HEK293 (cell line): ENCODE measurements around the gene LEF1.

Source experiments
- KLF9 ChIP-seq: fragments of 450-650 bp; formaldehyde crosslinking; IDR thresholded peaks from 2 replicates; pipeline ENCODE4 v1.5.1; 2016; ENCODE audit warnings: missing biosample characterization, missing genetic modification characterization, low read depth
- ZNF138 ChIP-seq: fragments of 450-650 bp; formaldehyde crosslinking; IDR thresholded peaks from 2 replicates; pipeline ENCODE4 v1.5.1; 2016; ENCODE audit warnings: missing biosample characterization, missing genetic modification characterization, borderline replicate concordance
- ZNF2 ChIP-seq: fragments of 450-650 bp; formaldehyde crosslinking; IDR thresholded peaks from 2 replicates; pipeline ENCODE4 v1.5.1; 2016; ENCODE audit warnings: missing biosample characterization, missing genetic modification characterization
- ZNF223 ChIP-seq: fragments of 450-650 bp; formaldehyde crosslinking; IDR thresholded peaks from 2 replicates; pipeline ENCODE4 v1.5.1; 2016; ENCODE audit warnings: missing biosample characterization, missing genetic modification characterization
- ZNF335 ChIP-seq: fragments of 450-650 bp; formaldehyde crosslinking; conservative IDR thresholded peaks from 2 replicates; pipeline ENCODE4 v1.5.1; 2016; ENCODE audit warnings: missing biosample characterization, missing genetic modification characterization
- ZNF555 ChIP-seq: fragments of 450-650 bp; formaldehyde crosslinking; conservative IDR thresholded peaks from 2 replicates; pipeline ENCODE4 v1.5.1; 2017; ENCODE audit warnings: missing biosample characterization, mild to moderate bottlenecking, missing genetic modification characterization, inconsistent platforms
- ZNF785 ChIP-seq: fragments of 450-650 bp; formaldehyde crosslinking; IDR thresholded peaks from 2 replicates; pipeline ENCODE4 v1.5.1; 2016; ENCODE audit warnings: missing biosample characterization, missing genetic modification characterization
- TF ChIP-seq, protein P1 (sequence below): fragments of 450-650 bp; formaldehyde crosslinking; IDR thresholded peaks from 2 replicates; pipeline ENCODE4 v1.5.1; 2016; ENCODE audit warnings: missing biosample characterization, missing genetic modification characterization
- TF ChIP-seq, protein P2 (sequence below): fragments of 450-650 bp; formaldehyde crosslinking; IDR thresholded peaks from 2 replicates; pipeline ENCODE4 v1.5.1; 2016; ENCODE audit warnings: missing biosample characterization, missing genetic modification characterization
- TF ChIP-seq, protein P3 (sequence below): fragments of 450-650 bp; formaldehyde crosslinking; IDR thresholded peaks from 2 replicates; pipeline ENCODE4 v1.5.0; 2017; ENCODE audit warnings: missing biosample characterization, missing genetic modification characterization, borderline replicate concordance
- TF ChIP-seq, protein P4 (sequence below): fragments of 450-650 bp; formaldehyde crosslinking; IDR thresholded peaks from 2 replicates; pipeline ENCODE4 v1.5.1; 2016; ENCODE audit warnings: missing biosample characterization, missing genetic modification characterization, low read depth
- TF ChIP-seq, protein P5 (sequence below): fragments of 450-650 bp; formaldehyde crosslinking; IDR thresholded peaks from 2 replicates; pipeline ENCODE4 v1.5.1; 2016; ENCODE audit warnings: missing biosample characterization, missing genetic modification characterization
- TF ChIP-seq, protein P6 (sequence below): fragments of 450-650 bp; formaldehyde crosslinking; IDR thresholded peaks from 2 replicates; pipeline ENCODE4 v1.5.1; 2017; ENCODE audit warnings: missing biosample characterization, missing genetic modification characterization

DNA sequence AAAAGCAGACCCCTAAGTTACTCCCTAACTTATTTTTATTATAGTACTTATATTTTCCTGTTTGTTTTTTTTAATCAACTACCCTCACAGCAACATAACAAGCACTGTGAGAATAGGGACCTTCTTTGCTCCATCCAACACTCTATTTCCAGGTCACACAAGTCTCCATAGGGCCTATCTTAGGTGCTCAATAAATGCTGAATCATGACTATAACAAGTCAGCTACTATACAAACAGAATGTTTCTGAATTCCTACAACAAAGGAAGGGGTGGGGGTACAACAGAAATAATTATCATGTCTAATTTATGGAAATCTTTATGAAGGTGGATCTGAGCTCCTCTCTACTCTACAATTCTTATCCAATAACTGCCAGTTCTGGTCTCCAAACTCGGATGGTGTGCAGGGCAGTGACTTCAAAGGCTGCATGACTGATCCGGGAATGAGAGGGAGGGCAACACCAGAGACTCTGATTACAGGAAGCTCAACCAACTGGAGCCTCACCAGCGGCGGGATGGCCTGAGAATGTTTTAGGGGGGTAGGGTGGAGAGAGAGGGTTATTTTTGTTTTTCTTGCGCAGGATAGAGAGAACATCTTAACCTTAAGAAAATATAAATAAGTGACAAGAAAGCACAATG lies 107.9 kb downstream of the LEF1 start:
- TF ChIP-seq ZNF785 (no peak), ZNF335 (tag by site-specific recombination) (no peak), ZNF223 (tag by site-specific recombination) (no peak), ZNF555 (tag by site-specific recombination) (no peak), ZNF2 (tag by site-specific recombination) (no peak), KLF9 (tag by site-specific recombination) (no peak), ZNF138 (no peak)
- TF ChIP-seq, protein P1, sequence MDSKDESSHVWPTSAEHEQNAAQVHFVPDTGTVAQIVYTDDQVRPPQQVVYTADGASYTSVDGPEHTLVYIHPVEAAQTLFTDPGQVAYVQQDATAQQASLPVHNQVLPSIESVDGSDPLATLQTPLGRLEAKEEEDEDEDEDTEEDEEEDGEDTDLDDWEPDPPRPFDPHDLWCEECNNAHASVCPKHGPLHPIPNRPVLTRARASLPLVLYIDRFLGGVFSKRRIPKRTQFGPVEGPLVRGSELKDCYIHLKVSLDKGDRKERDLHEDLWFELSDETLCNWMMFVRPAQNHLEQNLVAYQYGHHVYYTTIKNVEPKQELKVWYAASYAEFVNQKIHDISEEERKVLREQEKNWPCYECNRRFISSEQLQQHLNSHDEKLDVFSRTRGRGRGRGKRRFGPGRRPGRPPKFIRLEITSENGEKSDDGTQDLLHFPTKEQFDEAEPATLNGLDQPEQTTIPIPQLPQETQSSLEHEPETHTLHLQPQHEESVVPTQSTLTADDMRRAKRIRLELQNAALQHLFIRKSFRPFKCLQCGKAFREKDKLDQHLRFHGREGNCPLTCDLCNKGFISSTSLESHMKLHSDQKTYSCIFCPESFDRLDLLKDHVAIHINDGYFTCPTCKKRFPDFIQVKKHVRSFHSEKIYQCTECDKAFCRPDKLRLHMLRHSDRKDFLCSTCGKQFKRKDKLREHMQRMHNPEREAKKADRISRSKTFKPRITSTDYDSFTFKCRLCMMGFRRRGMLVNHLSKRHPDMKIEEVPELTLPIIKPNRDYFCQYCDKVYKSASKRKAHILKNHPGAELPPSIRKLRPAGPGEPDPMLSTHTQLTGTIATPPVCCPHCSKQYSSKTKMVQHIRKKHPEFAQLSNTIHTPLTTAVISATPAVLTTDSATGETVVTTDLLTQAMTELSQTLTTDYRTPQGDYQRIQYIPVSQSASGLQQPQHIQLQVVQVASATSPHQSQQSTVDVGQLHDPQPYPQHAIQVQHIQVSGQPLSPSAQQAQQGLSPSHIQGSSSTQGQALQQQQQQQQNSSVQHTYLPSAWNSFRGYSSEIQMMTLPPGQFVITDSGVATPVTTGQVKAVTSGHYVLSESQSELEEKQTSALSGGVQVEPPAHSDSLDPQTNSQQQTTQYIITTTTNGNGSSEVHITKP (tag by site-specific recombination) = no peak
- TF ChIP-seq, protein P2, sequence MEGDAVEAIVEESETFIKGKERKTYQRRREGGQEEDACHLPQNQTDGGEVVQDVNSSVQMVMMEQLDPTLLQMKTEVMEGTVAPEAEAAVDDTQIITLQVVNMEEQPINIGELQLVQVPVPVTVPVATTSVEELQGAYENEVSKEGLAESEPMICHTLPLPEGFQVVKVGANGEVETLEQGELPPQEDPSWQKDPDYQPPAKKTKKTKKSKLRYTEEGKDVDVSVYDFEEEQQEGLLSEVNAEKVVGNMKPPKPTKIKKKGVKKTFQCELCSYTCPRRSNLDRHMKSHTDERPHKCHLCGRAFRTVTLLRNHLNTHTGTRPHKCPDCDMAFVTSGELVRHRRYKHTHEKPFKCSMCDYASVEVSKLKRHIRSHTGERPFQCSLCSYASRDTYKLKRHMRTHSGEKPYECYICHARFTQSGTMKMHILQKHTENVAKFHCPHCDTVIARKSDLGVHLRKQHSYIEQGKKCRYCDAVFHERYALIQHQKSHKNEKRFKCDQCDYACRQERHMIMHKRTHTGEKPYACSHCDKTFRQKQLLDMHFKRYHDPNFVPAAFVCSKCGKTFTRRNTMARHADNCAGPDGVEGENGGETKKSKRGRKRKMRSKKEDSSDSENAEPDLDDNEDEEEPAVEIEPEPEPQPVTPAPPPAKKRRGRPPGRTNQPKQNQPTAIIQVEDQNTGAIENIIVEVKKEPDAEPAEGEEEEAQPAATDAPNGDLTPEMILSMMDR (tag by site-specific recombination) = no peak
- TF ChIP-seq, protein P3, sequence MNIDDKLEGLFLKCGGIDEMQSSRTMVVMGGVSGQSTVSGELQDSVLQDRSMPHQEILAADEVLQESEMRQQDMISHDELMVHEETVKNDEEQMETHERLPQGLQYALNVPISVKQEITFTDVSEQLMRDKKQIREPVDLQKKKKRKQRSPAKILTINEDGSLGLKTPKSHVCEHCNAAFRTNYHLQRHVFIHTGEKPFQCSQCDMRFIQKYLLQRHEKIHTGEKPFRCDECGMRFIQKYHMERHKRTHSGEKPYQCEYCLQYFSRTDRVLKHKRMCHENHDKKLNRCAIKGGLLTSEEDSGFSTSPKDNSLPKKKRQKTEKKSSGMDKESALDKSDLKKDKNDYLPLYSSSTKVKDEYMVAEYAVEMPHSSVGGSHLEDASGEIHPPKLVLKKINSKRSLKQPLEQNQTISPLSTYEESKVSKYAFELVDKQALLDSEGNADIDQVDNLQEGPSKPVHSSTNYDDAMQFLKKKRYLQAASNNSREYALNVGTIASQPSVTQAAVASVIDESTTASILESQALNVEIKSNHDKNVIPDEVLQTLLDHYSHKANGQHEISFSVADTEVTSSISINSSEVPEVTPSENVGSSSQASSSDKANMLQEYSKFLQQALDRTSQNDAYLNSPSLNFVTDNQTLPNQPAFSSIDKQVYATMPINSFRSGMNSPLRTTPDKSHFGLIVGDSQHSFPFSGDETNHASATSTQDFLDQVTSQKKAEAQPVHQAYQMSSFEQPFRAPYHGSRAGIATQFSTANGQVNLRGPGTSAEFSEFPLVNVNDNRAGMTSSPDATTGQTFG (tag by site-specific recombination) = no peak
- TF ChIP-seq, protein P4, sequence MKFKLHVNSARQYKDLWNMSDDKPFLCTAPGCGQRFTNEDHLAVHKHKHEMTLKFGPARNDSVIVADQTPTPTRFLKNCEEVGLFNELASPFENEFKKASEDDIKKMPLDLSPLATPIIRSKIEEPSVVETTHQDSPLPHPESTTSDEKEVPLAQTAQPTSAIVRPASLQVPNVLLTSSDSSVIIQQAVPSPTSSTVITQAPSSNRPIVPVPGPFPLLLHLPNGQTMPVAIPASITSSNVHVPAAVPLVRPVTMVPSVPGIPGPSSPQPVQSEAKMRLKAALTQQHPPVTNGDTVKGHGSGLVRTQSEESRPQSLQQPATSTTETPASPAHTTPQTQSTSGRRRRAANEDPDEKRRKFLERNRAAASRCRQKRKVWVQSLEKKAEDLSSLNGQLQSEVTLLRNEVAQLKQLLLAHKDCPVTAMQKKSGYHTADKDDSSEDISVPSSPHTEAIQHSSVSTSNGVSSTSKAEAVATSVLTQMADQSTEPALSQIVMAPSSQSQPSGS = no peak
- TF ChIP-seq, protein P5, sequence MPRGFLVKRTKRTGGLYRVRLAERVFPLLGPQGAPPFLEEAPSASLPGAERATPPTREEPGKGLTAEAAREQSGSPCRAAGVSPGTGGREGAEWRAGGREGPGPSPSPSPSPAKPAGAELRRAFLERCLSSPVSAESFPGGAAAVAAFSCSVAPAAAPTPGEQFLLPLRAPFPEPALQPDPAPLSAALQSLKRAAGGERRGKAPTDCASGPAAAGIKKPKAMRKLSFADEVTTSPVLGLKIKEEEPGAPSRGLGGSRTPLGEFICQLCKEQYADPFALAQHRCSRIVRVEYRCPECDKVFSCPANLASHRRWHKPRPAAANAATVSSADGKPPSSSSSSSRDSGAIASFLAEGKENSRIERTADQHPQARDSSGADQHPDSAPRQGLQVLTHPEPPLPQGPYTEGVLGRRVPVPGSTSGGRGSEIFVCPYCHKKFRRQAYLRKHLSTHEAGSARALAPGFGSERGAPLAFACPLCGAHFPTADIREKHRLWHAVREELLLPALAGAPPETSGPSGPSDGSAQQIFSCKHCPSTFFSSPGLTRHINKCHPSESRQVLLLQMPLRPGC (tag by site-specific recombination) = no peak
- TF ChIP-seq, protein P6, sequence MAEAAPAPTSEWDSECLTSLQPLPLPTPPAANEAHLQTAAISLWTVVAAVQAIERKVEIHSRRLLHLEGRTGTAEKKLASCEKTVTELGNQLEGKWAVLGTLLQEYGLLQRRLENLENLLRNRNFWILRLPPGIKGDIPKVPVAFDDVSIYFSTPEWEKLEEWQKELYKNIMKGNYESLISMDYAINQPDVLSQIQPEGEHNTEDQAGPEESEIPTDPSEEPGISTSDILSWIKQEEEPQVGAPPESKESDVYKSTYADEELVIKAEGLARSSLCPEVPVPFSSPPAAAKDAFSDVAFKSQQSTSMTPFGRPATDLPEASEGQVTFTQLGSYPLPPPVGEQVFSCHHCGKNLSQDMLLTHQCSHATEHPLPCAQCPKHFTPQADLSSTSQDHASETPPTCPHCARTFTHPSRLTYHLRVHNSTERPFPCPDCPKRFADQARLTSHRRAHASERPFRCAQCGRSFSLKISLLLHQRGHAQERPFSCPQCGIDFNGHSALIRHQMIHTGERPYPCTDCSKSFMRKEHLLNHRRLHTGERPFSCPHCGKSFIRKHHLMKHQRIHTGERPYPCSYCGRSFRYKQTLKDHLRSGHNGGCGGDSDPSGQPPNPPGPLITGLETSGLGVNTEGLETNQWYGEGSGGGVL = no peak
